Measurements from ENCODE around the gene STAB1.

STAB1 gene

DNA sequence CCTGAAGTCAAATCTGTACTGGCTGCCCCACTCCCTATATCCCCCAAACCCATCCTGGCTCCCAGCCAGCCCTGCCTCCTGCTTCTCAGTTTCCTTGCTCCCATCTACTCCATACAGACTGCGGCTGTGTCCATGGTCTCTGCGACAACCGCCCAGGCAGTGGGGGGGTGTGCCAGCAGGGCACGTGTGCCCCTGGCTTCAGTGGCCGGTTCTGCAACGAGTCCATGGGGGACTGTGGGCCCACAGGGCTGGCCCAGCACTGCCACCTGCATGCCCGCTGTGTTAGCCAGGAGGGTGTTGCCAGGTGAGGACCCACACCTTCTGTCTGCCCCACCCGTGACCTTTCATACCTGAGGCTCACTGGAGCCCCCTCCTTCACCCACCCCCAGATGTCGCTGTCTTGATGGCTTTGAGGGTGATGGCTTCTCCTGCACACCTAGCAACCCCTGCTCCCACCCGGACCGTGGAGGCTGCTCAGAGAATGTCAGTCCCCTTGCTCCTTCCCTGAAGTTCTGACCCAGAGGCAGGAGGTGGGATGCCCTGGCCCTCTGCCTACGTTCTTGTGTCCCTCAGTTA lies 14.7 kb downstream of the STAB1 start:
- no peak for DNase-seq (ENCODE audit: low read depth, low spot score)
- H3K36me3 ChIP-seq (ENCODE audit: insufficient read depth, low read length), result no peaks in the 10 kb centered on the region
- no peak for TF ChIP-seq POLR2AphosphoS5 (IDR thresholded peaks at IDR 0.05; ENCODE audit: borderline replicate concordance, low read depth, low read length)
- TF ChIP-seq EZH2 (IDR thresholded peaks at IDR 0.05), result no peak
- TF ChIP-seq FOXP2 (optimal IDR thresholded peaks at IDR 0.05; ENCODE audit: control extremely low read depth, extremely low read length, insufficient read depth), result no peak
- H3K27ac ChIP-seq, result no peak overlapping the region
- H3K9ac ChIP-seq (ENCODE audit: insufficient read length), result no peak overlapping the region
- no peak overlapping the region for H3K4me3 ChIP-seq
- H3K9me3 ChIP-seq (ENCODE audit: low read depth, low read length), result no peaks in the 10 kb centered on the region

- Histone ChIP-seq H3K27ac (no peak overlapping the region), H3K4me3 (no peak overlapping the region)
- TF ChIP-seq EZH2 (IDR thresholded peaks at IDR 0.05) (no peak), POLR2AphosphoS5 (IDR thresholded peaks at IDR 0.05; ENCODE audit: borderline replicate concordance, low read depth, low read length) (no peak), FOXP2 (optimal IDR thresholded peaks at IDR 0.05; ENCODE audit: control extremely low read depth, extremely low read length, insufficient read depth) (no peak)
These were observed 16.4 kb downstream of the STAB1 start for GRCh38 chr3:52511509-52511908.

DNA sequence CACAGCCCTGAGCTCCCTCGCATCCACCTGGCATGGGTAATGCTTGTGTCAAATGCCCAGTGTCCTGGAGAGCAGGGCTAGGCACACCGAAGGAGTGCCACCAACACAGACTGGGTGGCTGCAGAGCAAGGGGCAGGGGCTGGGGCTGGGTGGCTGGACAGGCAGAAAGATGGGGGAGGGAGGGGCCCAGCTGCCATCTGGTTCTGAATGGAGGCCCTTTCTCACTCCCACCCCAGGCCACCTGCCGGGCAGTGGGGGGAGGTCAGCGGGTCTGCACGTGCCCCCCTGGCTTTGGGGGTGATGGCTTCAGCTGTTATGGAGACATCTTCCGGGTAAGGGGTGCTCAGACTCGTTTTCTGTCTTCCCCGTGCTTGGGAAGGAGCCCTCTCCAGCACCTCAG lies 17.0 kb downstream of the STAB1 start:
- Histone ChIP-seq H3K9ac (ENCODE audit: insufficient read length) (no peak overlapping the region), H3K4me3 (no peak overlapping the region), H3K36me3 (ENCODE audit: insufficient read depth, low read length) (no peaks in the 10 kb centered on the region), H3K9me3 (ENCODE audit: low read depth, low read length) (no peaks in the 10 kb centered on the region), H3K27ac (no peak overlapping the region)
- DNase-seq (ENCODE audit: low read depth, low spot score), result no peak
- TF ChIP-seq POLR2AphosphoS5 (IDR thresholded peaks at IDR 0.05; ENCODE audit: borderline replicate concordance, low read depth, low read length), result no peak
- no peak for TF ChIP-seq EZH2 (IDR thresholded peaks at IDR 0.05)
- TF ChIP-seq FOXP2 (optimal IDR thresholded peaks at IDR 0.05; ENCODE audit: control extremely low read depth, extremely low read length, insufficient read depth), result no peak

More at GRCh38 chr3:52511509-52511908, 16.4 kb downstream of the STAB1 start:
- Histone ChIP-seq H3K9ac (ENCODE audit: insufficient read length) (no peak overlapping the region), H3K9me3 (ENCODE audit: low read depth, low read length) (no peaks in the 10 kb centered on the region), H3K36me3 (ENCODE audit: insufficient read depth, low read length) (no peaks in the 10 kb centered on the region)
- no peak for DNase-seq (ENCODE audit: low read depth, low spot score)

- Histone ChIP-seq H3K9ac (ENCODE audit: insufficient read length) (no peak overlapping the region), H3K4me3 (no peak overlapping the region), H3K36me3 (ENCODE audit: insufficient read depth, low read length) (no peaks in the 10 kb centered on the region), H3K9me3 (ENCODE audit: low read depth, low read length) (no peaks in the 10 kb centered on the region), H3K27ac (no peak overlapping the region)
- no peak for DNase-seq (ENCODE audit: low read depth, low spot score)
- TF ChIP-seq FOXP2 (optimal IDR thresholded peaks at IDR 0.05; ENCODE audit: control extremely low read depth, extremely low read length, insufficient read depth) (no peak), POLR2AphosphoS5 (IDR thresholded peaks at IDR 0.05; ENCODE audit: borderline replicate concordance, low read depth, low read length) (no peak), EZH2 (IDR thresholded peaks at IDR 0.05) (no peak)
These were observed 17.6 kb downstream of the STAB1 start for GRCh38 chr3:52512727-52513126.

- no peak for DNase-seq (ENCODE audit: low read depth, low spot score)
- no peak overlapping the region for H3K9ac ChIP-seq (ENCODE audit: insufficient read length)
- no peaks in the 10 kb centered on the region for H3K36me3 ChIP-seq (ENCODE audit: insufficient read depth, low read length)
- H3K4me3 ChIP-seq, result no peak overlapping the region
- no peak overlapping the region for H3K27ac ChIP-seq
- no peak for TF ChIP-seq FOXP2 (optimal IDR thresholded peaks at IDR 0.05; ENCODE audit: control extremely low read depth, extremely low read length, insufficient read depth)
- no peak for TF ChIP-seq EZH2 (IDR thresholded peaks at IDR 0.05)
- no peak for TF ChIP-seq POLR2AphosphoS5 (IDR thresholded peaks at IDR 0.05; ENCODE audit: borderline replicate concordance, low read depth, low read length)
- no peaks in the 10 kb centered on the region for H3K9me3 ChIP-seq (ENCODE audit: low read depth, low read length)
These were observed 18.1 kb downstream of the STAB1 start for GRCh38 chr3:52513281-52513680.

GRCh38 chr3:52514576-52514975 lies 19.4 kb downstream of the STAB1 start:
- Histone ChIP-seq H3K36me3 (ENCODE audit: insufficient read depth, low read length) (no peaks in the 10 kb centered on the region), H3K9me3 (ENCODE audit: low read depth, low read length) (no peaks in the 10 kb centered on the region), H3K4me3 (no peak overlapping the region), H3K9ac (ENCODE audit: insufficient read length) (no peak overlapping the region), H3K27ac (no peak overlapping the region)
- no peak for DNase-seq (ENCODE audit: low read depth, low spot score)
- no peak for TF ChIP-seq POLR2AphosphoS5 (IDR thresholded peaks at IDR 0.05; ENCODE audit: borderline replicate concordance, low read depth, low read length)
- TF ChIP-seq FOXP2 (optimal IDR thresholded peaks at IDR 0.05; ENCODE audit: control extremely low read depth, extremely low read length, insufficient read depth), result no peak
- no peak for TF ChIP-seq EZH2 (IDR thresholded peaks at IDR 0.05)

DNA sequence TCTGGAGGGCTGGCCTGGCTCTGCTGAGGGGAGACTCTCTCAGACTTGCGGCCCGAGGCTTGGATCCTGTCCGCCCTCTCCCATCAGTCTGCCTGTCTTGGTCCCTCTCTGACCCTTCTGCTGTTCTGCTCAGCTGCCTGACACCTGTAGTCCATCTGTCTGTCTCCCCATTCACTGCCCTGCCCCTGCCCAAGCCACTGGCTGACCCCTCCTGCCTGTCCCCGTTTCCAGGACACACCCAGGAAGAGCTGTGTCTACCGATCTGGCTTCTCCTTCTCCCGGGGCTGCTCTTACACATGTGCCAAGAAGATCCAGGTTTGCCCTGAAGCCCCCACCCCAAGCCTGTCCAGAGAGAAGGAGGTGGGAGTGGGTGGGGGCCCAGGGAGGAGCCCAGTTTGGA lies 20.1 kb downstream of the STAB1 start:
- Histone ChIP-seq H3K36me3 (ENCODE audit: insufficient read depth, low read length) (no peaks in the 10 kb centered on the region), H3K9ac (ENCODE audit: insufficient read length) (no peak overlapping the region), H3K9me3 (ENCODE audit: low read depth, low read length) (no peaks in the 10 kb centered on the region), H3K4me3 (no peak overlapping the region), H3K27ac (no peak overlapping the region)
- no peak for TF ChIP-seq POLR2AphosphoS5 (IDR thresholded peaks at IDR 0.05; ENCODE audit: borderline replicate concordance, low read depth, low read length)
- no peak for TF ChIP-seq EZH2 (IDR thresholded peaks at IDR 0.05)
- TF ChIP-seq FOXP2 (optimal IDR thresholded peaks at IDR 0.05; ENCODE audit: control extremely low read depth, extremely low read length, insufficient read depth), result no peak
- DNase-seq (ENCODE audit: low read depth, low spot score), result no peak

- TF ChIP-seq EZH2 (IDR thresholded peaks at IDR 0.05) (no peak), POLR2AphosphoS5 (IDR thresholded peaks at IDR 0.05; ENCODE audit: borderline replicate concordance, low read depth, low read length) (no peak), FOXP2 (optimal IDR thresholded peaks at IDR 0.05; ENCODE audit: control extremely low read depth, extremely low read length, insufficient read depth) (no peak)
These were observed 21.5 kb downstream of the STAB1 start for GRCh38 chr3:52516509-52517195.

More at GRCh38 chr3:52516509-52517195, 21.5 kb downstream of the STAB1 start:
- Histone ChIP-seq H3K9me3 (ENCODE audit: low read depth, low read length) (no peaks in the 10 kb centered on the region), H3K36me3 (ENCODE audit: insufficient read depth, low read length) (no peaks in the 10 kb centered on the region), H3K27ac (no peak overlapping the region), H3K4me3 (no peak overlapping the region), H3K9ac (ENCODE audit: insufficient read length) (no peak overlapping the region)
- DNase-seq (ENCODE audit: low read depth, low spot score), result no peak

Measured in SK-N-MC (cell line).